Trophoblast cell (in vitro differentiated cells and primary cell): ENCODE results near the gene ABCC8.
A peak's percentile ranks its signal among the peaks of the same experiment; 100 is the strongest.

Experiments
- DNase-seq, 2 donors: peaks; one replicate each; pipeline ENCODE4 v3.0.0-alpha.2; 2016
- H2AFZ ChIP-seq: 2 replicates; pipeline ENCODE4 v1.6.1; 2013; ENCODE audit warnings: low read length, moderate library complexity, mild to moderate bottlenecking; ENCODE audit not compliant: insufficient read depth, poor library complexity
- H2AK5ac ChIP-seq: 2 replicates; pipeline ENCODE4 v1.6.1; 2013; ENCODE audit warnings: mild to moderate bottlenecking, low read length
- H2BK120ac ChIP-seq: 2 replicates; pipeline ENCODE4 v1.6.1; 2013; ENCODE audit warnings: low read length, mild to moderate bottlenecking, moderate library complexity; ENCODE audit not compliant: insufficient read depth, poor library complexity
- H2BK12ac ChIP-seq: 2 replicates; pipeline ENCODE4 v1.6.1; 2013; ENCODE audit warnings: mild to moderate bottlenecking, low read length, moderate library complexity
- H2BK5ac ChIP-seq: 2 replicates; pipeline ENCODE4 v1.6.1; 2013; ENCODE audit warnings: low read length, low read depth, moderate library complexity, mild to moderate bottlenecking; ENCODE audit not compliant: poor library complexity
- H3K14ac ChIP-seq: 2 replicates; pipeline ENCODE4 v1.6.1; 2013; ENCODE audit warnings: mild to moderate bottlenecking, low read length
- H3K18ac ChIP-seq: 2 replicates; pipeline ENCODE4 v1.6.1; 2013; ENCODE audit warnings: mild to moderate bottlenecking, low read length
- H3K23ac ChIP-seq: 2 replicates; pipeline ENCODE4 v1.6.1; 2013; ENCODE audit warnings: low read length
- H3K27ac ChIP-seq: 2 replicates; pipeline ENCODE4 v1.5.1; 2013; ENCODE audit warnings: low read depth, mild to moderate bottlenecking, inconsistent platforms, low read length, moderate library complexity
- H3K27me3 ChIP-seq: 2 replicates; pipeline ENCODE4 v1.6.1; 2013; ENCODE audit warnings: inconsistent platforms, mild to moderate bottlenecking, low read length, moderate library complexity; ENCODE audit not compliant: insufficient read depth
- H3K36me3 ChIP-seq, 2 experiments: 1 replicate in 1 of 2; 2 replicates in 1 of 2; pipeline ENCODE4 v1.6.1; 2013; ENCODE audit warnings: low read length in 2 of 2, mild to moderate bottlenecking in 2 of 2, moderate library complexity in 1 of 2; ENCODE audit not compliant: insufficient read depth in 2 of 2, control insufficient read depth in 1 of 2
- H3K4ac ChIP-seq: 2 replicates; pipeline ENCODE4 v1.6.1; 2013; ENCODE audit warnings: low read depth, mild to moderate bottlenecking, low read length, moderate library complexity
- H3K4me1 ChIP-seq, 2 experiments: 1 replicate in 1 of 2; 2 replicates in 1 of 2; pipeline ENCODE4 v1.6.1; 2013; ENCODE audit warnings: low read length in 2 of 2, mild to moderate bottlenecking in 2 of 2, moderate library complexity in 1 of 2; ENCODE audit not compliant: insufficient read depth in 2 of 2, control insufficient read depth in 1 of 2
- H3K4me2 ChIP-seq: 2 replicates; pipeline ENCODE4 v1.6.1; 2013; ENCODE audit warnings: inconsistent platforms, mild to moderate bottlenecking, low read length, moderate library complexity
- H3K4me3 ChIP-seq: 2 replicates; pipeline ENCODE4 v1.5.1; 2013; ENCODE audit warnings: mild to moderate bottlenecking, low read depth, low read length, inconsistent platforms
- H3K79me1 ChIP-seq: one replicate; pipeline ENCODE4 v1.6.1; 2013; ENCODE audit warnings: low read length
- H3K79me2 ChIP-seq: 2 replicates; pipeline ENCODE4 v1.6.1; 2013; ENCODE audit warnings: low read length, mild to moderate bottlenecking; ENCODE audit not compliant: control insufficient read depth, insufficient read depth, poor library complexity
- H3K9ac ChIP-seq: 2 replicates; pipeline ENCODE4 v1.6.1; 2013; ENCODE audit warnings: mild to moderate bottlenecking, low read length
- H3K9me3 ChIP-seq: 2 replicates; pipeline ENCODE4 v1.6.1; 2013; ENCODE audit warnings: low read depth, mild to moderate bottlenecking, control low read depth, inconsistent platforms, low read length; ENCODE audit not compliant: insufficient read depth
- H4K12ac ChIP-seq: 2 replicates; pipeline ENCODE4 v1.6.1; 2013; ENCODE audit warnings: low read depth, mild to moderate bottlenecking, low read length, moderate library complexity
- H4K8ac ChIP-seq: 2 replicates; pipeline ENCODE4 v1.6.1; 2013; ENCODE audit warnings: low read depth, mild to moderate bottlenecking, low read length, moderate library complexity
- H4K91ac ChIP-seq: one replicate; pipeline ENCODE4 v1.6.1; 2013; ENCODE audit warnings: low read depth, mild to moderate bottlenecking, low read length, moderate library complexity
- WGBS: extraction: QIAGEN DNeasy Blood & Tissue Kit; methylation state at CpG from one replicate; pipeline ENCODE4 v1.1.7; 2013; ENCODE audit warnings: missing lambda C conversion rate; ENCODE audit not compliant: insufficient read length, insufficient coverage; ENCODE audit errors: extremely low coverage; 5-methylcytosine and 5-hydroxymethylcytosine counted together

The ABCC8 gene

GRCh38 chr11:17508791-17509190 lies 32.1 kb upstream of the ABCC8 start:
- Histone ChIP-seq H3K79me1 (no peaks in the 10 kb centered on the region), H3K4ac (no peak overlapping the region), H3K9ac (no peak overlapping the region), H3K27me3 (no peaks in the 10 kb centered on the region), H2BK5ac (no peak overlapping the region), H3K4me2 (no peak overlapping the region), H3K36me3 (no peaks in the 10 kb centered on the region), H2AFZ (no peak overlapping the region), H4K12ac (no peak overlapping the region), H3K23ac (no peak overlapping the region), H3K79me2 (no peaks in the 10 kb centered on the region), H3K4me3 (no peak overlapping the region), H2AK5ac (no peak overlapping the region), H2BK12ac (no peak overlapping the region), H3K4me1 (no peaks in the 10 kb centered on the region), H3K14ac (no peak overlapping the region), H2BK120ac (no peak overlapping the region), H3K18ac (no peak overlapping the region), H4K91ac (no peak overlapping the region), H3K9me3 (peaks cover 1% of the 10 kb centered on the region), H3K27ac (no peak overlapping the region), H4K8ac (no peak overlapping the region)
- WGBS: no CpG with 5 or more reads among the region's 3 CpGs
- DNase-seq: no peak

DNA sequence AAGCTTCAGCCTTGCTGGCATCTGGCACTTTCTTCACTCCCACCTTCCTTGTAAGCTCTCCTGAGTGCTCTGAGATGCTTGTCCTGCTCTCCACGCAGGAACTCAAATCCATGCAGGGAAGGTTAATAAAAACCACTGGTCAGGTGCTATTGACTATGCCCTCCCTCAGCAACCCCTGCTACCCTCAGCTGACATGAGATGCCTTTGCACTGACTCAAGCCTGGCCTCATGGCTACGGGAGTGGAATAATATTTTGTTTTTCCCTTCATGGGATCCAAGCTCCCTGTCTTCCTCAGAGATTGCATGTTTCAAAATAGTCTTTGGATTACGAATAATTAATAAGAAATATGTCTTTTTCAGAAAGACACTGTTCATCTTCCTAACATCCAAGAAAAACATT lies 31.7 kb upstream of the ABCC8 start:
- Histone ChIP-seq H3K9me3 (peaks cover 1% of the 10 kb centered on the region), H3K36me3 (no peaks in the 10 kb centered on the region), H2BK120ac (no peak overlapping the region), H3K4me2 (no peak overlapping the region), H2BK5ac (no peak overlapping the region), H3K23ac (no peak overlapping the region), H4K8ac (no peak overlapping the region), H3K4me1 (no peaks in the 10 kb centered on the region), H3K9ac (no peak overlapping the region), H3K79me2 (no peaks in the 10 kb centered on the region), H2AK5ac (no peak overlapping the region), H3K4ac (no peak overlapping the region), H3K27me3 (no peaks in the 10 kb centered on the region), H3K4me3 (no peak overlapping the region), H3K27ac (no peak overlapping the region), H3K18ac (no peak overlapping the region), H2AFZ (no peak overlapping the region), H3K79me1 (no peaks in the 10 kb centered on the region), H3K14ac (no peak overlapping the region), H2BK12ac (no peak overlapping the region), H4K12ac (no peak overlapping the region), H4K91ac (no peak overlapping the region)
- WGBS: no CpG with 5 or more reads among the region's 3 CpGs
- DNase-seq: peak; percentile 12 to 65

DNA sequence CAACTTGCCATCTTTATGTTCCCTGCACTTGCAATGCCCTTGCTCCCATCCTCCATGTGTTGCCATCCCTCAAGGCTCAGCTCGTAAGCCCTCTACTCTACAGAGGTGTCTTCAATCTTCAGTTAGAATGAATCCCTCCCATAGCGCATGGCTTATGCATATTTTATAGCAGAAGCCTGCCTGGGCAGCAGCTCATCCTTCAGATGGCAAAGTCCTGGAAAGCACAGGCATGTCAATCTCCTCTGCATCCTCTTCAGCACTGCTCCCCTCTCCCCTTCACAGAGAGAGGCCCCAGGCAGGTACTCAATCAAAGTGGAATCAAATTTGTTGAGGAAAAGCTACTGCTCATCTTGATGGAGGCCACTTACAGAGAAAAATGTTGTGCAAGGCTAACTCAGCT lies 31.1 kb upstream of the ABCC8 start:
- H3K4me1 ChIP-seq: no peaks in the 10 kb centered on the region
- no peak overlapping the region for H4K12ac ChIP-seq
- no peak overlapping the region for H2AK5ac ChIP-seq
- H3K9ac ChIP-seq: no peak overlapping the region
- no peak overlapping the region for H3K4me2 ChIP-seq
- no peak overlapping the region for H3K4me3 ChIP-seq
- no peak overlapping the region for H4K91ac ChIP-seq
- no peak overlapping the region for H3K18ac ChIP-seq
- no peak overlapping the region for H2AFZ ChIP-seq
- H3K14ac ChIP-seq: no peak overlapping the region
- H3K27ac ChIP-seq: no peak overlapping the region
- H4K8ac ChIP-seq: no peak overlapping the region
- H3K23ac ChIP-seq: no peak overlapping the region
- WGBS: no CpG with 5 or more reads among the region's 2 CpGs
- no peaks in the 10 kb centered on the region for H3K36me3 ChIP-seq
- no peak overlapping the region for H2BK12ac ChIP-seq
- H3K79me2 ChIP-seq: no peaks in the 10 kb centered on the region
- no peak overlapping the region for H2BK120ac ChIP-seq
- H3K9me3 ChIP-seq: peaks cover 1% of the 10 kb centered on the region
- H2BK5ac ChIP-seq: no peak overlapping the region
- H3K4ac ChIP-seq: no peak overlapping the region
- DNase-seq: no peak
- H3K27me3 ChIP-seq: no peaks in the 10 kb centered on the region
- H3K79me1 ChIP-seq: no peaks in the 10 kb centered on the region

GRCh38 chr11:17506942-17507341 lies 30.3 kb upstream of the ABCC8 start:
- WGBS: no CpG with 5 or more reads among the region's 3 CpGs
- Histone ChIP-seq H3K9me3 (peaks cover 1% of the 10 kb centered on the region), H2BK120ac (no peak overlapping the region), H3K4me3 (no peak overlapping the region), H3K27ac (no peak overlapping the region), H2AFZ (no peak overlapping the region), H3K79me1 (no peaks in the 10 kb centered on the region), H3K27me3 (no peaks in the 10 kb centered on the region), H3K4me1 (no peaks in the 10 kb centered on the region), H4K8ac (no peak overlapping the region), H3K4ac (no peak overlapping the region), H2BK5ac (no peak overlapping the region), H4K91ac (no peak overlapping the region), H3K36me3 (no peaks in the 10 kb centered on the region), H3K23ac (no peak overlapping the region), H2BK12ac (no peak overlapping the region), H4K12ac (no peak overlapping the region), H3K4me2 (no peak overlapping the region), H3K9ac (no peak overlapping the region), H3K79me2 (no peaks in the 10 kb centered on the region), H3K14ac (no peak overlapping the region), H3K18ac (no peak overlapping the region), H2AK5ac (no peak overlapping the region)
- no peak for DNase-seq
